HG03439 (cell line): ENCODE data around the gene MIF4GD.
"Not testable (repeated sequence)": the region's sequence is repeated elsewhere in the genome, so short reads cannot be mapped to it uniquely, and the experiment has no call there.

Source experiments
- ATAC-seq: cut with Tn5 transposase; IDR thresholded peaks from one replicate; pipeline ENCODE4 v1.9.1; 2021; ENCODE audit warnings: mild to moderate bottlenecking, moderate library complexity; ENCODE audit not compliant: unreplicated experiment

Gene MIF4GD, protein sequence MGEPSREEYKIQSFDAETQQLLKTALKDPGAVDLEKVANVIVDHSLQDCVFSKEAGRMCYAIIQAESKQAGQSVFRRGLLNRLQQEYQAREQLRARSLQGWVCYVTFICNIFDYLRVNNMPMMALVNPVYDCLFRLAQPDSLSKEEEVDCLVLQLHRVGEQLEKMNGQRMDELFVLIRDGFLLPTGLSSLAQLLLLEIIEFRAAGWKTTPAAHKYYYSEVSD

DNA sequence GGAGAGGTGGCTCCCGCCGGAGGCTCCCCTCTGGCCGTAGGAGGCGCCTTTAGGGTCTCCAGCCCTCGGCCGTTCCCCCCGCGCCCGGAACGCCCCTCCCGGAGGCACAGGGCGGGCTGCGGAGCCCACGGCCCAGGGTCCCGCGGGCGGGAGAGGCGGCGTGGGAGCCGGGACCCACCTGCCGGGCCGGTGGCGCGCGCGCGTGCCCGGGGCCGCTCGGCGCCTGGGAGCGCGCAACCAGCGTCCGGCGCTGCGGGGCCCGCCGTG, at the start of gene MIF4GD:
MIF4GD (minus strand) TSS at position 266 of the 267 bp plus-strand sequence. CDS start 1,036 bp downstream, outside the sequence.
- ATAC-seq = peak; percentile 21

DNA sequence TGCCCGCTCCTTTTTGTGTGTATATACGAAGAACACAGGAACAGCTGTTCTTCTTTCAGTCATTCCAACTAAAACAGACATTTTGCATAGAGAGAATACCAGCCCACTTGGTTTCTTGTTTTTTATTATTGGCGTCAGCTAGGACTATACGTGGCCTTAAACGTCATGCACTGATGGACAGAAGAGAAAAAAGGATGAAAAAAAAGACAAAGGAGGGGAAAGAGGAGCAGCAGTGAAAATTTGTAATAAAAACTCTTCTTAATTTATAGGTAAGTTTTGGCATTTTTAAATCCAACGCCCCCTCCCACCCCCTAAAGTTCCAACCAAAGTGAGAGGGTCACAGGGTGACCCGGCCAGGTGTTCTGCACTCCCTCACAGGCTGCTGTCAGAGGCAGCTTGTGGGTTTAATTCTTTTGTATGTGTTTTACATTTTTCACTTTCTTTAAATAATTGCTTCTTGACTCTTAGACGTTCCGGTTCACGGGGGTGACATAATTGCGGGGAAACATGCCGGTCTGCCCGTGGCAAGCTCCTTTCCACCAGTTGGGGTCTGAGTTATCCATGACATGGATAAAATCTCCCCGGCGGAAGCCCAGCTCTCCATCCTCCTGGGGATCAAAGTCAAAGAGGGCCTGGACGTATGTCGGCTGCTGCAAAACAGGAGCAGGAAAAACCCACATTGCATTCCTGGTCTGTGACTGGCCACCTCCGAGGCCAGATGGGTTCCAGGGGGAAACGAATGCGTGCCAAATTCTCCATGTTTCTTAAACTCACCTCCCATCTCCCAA, 49.1 kb upstream of the MIF4GD start:
- peak; percentile 43 for ATAC-seq

DNA sequence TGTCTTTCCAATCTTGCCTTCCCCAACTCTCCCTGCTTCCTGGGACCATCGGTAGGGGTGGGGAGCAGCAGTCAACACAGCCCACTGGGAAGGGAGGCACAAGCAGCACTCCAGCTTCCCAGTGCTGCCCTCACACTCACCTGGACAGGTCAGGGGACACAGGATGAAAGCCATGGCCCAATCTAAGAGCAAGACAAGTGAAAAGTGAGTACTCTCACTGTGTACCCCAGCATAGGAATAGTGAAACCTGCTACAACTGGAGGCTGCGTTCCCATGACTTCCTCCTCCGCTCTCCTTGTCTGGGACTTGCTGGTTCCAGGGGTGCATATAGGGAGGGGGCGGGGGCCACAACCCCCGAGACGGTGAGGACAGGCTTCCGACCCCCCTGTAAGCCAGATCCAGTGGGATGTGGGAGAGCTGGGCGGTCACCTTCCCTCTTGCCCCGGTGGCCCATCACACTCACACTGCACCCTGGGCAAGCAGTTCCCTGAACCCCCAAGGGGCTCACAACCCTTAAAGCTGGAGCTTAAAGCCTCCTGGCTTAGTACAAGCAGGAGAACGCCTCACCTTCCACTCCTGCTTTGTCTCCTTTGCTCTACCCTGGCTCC, 47.7 kb upstream of the MIF4GD start:
- no peak for ATAC-seq

DNA sequence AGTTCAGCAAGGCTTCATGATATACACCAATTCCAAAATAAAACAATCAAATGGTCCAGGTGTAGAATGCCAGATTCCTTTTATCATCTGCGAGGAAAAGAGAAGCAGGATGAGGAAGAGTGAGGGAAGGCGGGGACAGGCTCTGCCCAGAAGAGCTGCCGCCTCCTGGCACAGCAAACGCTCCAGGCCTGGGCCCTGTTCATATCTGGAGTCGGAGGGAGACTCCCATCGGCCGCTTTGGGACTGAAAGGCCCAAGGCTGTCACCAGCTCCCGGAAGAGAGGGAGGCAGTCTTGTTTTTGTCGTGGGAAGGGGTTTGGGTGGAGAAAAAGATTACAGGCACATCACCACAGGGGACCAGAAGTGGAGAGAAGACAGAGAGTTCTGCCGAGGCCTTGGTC, 47.2 kb upstream of the MIF4GD start:
- ATAC-seq = no peak

DNA sequence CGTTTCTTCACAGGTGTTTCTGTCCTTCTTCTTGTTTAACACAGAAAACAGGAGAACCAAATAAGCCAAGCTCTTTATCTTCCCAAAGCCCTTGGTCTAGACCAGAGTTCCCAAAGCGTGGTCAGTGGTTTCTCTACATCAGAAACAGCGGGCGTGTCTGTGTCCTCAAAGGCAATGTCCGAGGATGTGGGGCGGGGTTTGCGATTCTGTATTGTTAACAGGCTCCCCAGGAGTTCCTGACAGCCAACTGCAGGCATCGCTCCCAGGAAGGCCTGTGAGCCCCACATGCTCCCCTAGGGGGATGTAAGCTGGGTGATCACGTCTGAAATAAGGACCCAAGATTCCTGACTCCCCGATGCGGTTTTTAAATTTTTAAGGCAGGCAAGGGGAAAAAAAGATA, 46.6 kb upstream of the MIF4GD start:
- no peak for ATAC-seq

DNA sequence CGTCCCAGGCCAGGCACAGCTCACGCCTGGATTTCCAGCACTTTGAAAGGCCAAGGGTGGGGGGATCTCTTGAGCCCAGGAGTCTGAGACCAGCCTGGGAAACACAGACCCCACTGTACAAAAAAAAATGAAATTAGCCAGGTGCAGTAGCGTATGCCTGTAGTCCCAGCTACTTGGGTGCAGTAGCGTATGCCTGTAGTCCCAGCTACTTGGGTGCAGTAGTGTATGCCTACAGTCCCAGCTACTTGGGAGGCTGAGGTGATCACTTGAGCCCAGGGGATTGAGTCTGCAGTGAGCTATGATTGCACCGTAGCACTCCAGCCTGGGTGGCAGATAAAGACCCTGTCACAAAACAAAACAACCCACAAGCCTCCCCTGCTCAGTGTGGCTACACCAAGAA, 45.2 kb upstream of the MIF4GD start:
- ATAC-seq = no peak

DNA sequence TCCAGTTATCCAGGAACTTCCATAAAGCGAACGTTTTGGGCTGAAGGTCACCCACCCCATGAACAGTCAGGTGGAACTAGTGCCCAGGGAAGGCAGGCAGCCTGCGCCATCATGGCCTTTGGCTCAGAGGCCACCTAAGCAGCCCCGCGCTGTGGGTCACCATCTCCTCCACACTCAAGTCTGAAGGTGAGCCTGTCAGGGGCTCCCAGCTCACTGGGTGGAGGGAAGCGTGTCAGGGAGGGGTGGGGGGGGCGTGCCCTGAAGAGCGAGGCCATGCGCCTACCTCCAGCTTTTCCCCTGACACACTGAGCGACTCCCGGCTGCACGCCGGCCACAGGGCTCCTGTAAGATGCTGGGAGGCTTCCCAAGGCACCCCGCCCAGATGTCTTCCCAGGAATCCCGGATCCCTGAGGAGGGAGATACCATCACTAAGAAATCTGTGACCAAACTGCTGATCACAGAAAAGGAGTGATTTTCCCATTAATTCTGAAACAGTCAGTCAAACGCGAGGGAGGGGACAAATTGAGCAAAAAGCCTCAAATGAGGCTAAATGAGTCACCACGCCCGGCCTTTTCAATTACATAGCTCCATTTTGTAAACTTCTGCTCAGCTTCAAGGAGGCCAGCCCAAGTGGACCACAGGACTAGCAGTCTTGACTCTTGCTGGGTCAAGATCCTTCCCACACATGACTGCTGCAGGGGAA, 44.7 kb upstream of the MIF4GD start:
- ATAC-seq = no peak

DNA sequence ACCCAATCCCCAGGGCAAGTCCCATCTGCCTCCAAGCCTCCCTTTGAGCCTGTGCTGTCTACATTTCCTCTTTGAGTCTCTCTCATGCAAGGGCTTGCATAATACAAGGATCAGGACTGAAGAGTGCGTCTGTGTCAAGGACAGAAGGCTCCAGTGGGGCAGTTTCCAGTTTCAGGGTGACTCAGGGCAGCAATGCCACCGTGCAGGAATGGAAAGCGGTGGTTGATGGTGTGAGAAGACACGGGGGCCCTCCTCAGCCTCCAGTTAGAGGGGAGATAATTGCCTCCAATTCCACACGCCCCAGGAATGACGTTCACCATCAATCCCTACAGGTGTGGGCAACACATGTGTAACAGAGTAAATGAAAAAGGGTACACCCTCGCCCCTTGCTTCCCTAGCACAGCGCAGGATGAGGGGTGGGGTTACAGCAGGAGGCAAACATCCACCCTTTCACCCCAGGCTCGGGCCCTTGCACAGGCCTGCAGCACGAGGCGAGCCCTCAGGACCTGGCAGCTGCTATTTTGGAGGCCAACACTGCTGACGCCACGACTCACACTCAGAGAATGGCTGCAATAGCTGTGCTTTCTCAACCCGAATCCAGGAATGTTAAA, 43.0 kb upstream of the MIF4GD start:
- peak; percentile 48 for ATAC-seq

DNA sequence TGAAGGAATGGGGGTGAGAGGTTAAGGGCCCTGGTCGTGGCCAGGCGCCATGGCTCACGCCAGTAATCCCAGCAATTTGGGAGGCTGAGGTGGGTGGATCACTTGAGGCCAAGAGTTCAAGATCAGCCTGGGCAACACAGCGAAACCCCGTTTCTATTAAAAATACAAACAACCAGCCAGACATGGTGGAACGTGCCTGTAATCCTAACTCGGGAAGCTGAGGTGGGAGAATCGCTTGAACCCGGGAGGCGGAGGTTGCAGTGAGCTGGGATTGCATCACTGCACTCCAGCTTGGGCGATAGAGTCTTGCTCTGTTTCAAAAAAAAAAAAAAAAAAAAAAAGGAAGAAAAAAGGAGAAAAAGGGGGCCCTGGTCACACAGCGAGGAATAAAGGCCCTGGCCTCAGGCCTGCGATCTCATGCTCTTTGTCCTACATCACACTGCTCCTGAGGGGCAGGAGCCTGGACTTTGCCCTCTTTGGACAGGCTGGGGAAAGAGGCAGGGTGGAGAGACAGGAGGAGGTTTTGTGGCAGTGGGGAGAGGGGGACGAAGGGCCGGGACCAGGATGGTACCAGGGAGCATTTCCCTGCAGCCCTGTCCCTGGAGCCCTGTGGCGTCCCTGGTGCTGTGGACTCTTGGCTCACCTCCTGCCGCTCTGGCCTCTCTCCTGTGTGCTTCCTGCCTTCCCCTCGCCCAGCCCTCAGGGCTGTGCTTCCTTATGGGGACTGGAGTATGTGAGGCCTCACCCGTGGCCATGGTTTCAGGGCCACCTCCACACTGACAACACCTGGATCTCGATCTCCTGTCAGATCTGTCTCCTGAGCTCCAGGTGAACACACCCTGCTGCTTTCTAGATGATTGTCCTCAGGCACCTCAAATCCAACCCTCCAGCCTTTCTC, 38.0 kb upstream of the MIF4GD start:
- no peak for ATAC-seq

DNA sequence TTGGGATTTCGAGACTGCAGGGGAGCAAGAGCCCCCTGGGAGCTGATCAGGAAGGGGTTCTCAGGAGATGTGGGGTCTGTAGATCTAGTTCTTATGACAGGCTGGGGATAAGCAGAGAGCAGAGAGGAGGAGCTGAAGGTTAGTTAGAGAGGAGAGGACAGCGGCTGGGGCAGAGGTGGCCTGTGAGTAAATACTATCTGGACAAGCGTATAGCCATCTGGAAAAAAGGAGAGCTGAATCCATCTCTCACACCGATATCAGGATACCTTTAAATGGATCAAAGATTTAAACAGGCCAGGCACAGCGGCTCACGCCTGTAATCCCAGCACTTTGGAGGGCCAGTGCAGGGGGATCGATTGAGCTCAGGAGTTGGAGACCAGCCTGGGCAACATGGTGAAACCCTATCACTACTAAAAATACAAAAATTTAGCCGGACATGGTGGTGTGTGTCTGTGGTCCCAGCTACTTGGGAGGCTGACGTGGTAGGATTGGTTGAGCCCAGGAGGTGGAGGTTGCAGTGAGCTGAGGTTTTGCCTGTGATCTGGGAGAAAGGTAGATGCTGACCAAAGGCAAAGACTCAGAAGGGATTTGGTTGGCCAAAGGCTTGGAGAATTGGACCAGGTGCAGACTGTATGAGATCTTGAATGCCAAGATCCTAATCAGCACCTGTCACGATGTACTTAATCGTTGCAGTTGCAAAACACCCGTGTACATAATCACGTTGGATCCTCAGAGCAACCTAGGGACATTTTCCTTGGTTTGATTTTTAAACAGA, 37.1 kb upstream of the MIF4GD start:
- ATAC-seq = no peak

DNA sequence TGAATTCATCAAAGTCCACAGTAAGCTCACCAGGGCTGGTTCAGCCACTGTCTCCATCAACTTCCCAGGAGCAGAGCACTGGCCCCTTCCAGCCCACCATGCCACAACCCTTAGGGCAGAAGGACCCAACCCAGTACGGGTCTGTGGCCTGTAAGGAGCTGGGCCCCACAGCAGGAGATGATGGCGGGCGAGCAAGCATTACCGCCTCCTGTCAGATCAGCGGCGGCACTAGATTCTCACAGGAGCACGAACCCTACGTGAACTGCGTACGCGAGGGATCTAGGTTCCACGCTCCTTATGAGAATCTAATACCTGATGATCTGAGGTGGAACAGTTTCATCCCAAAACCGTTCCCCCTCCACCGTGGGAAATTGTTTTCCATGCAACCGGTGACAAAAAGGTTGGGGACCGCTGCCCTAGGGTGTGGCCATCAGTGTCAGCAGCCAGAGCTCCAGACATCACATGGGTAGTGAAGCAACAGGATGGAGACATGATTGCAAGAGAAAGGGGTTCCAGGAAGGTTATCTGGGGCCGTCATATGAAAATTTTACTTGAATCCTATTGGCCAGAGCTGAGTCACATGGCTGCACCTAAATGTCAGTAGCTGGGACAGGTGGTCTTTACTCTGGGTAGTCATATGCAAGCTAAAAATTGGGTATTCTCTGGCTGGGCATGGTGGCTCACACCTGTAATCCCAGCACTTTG, 30.6 kb upstream of the MIF4GD start:
- ATAC-seq = no peak

DNA sequence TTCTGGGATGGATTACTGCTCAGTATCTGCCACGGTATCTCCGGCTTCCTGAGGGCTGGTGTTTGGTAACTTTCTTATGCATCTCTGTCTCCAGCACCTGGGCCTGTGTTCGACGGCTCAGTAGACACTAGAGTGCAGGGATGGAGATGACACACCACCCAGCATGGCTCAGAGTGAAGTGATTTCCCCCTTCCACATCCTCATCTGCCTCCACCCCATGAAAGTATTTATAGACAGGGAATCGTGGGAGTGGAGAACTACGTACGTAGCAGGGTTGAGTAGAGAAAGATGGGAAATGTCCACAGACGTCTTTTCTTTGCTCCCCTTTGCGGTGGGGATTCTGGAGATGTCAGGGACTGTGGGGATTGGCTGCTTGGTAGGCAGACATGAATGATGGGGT, 30.0 kb upstream of the MIF4GD start:
- no peak for ATAC-seq

DNA sequence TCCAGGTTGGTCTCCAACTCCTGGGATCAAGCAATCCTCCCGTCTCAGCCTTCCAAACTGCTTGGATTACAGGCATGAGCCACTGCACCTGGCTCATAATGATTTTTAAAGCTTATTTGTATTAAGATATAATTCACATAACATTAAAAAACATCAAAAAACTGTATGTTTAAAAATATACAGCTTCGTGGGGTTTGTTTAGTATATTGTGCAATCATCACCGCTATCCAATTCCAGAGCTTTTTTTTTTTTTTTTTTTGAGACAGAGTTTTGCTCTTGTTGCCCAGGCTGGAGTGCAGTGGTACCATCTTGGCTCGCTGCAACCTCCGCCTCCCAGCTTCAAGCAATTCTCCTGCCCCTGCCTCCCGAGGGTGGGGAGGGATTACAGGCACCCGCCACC, 29.2 kb upstream of the MIF4GD start:
- ATAC-seq = no peak

DNA sequence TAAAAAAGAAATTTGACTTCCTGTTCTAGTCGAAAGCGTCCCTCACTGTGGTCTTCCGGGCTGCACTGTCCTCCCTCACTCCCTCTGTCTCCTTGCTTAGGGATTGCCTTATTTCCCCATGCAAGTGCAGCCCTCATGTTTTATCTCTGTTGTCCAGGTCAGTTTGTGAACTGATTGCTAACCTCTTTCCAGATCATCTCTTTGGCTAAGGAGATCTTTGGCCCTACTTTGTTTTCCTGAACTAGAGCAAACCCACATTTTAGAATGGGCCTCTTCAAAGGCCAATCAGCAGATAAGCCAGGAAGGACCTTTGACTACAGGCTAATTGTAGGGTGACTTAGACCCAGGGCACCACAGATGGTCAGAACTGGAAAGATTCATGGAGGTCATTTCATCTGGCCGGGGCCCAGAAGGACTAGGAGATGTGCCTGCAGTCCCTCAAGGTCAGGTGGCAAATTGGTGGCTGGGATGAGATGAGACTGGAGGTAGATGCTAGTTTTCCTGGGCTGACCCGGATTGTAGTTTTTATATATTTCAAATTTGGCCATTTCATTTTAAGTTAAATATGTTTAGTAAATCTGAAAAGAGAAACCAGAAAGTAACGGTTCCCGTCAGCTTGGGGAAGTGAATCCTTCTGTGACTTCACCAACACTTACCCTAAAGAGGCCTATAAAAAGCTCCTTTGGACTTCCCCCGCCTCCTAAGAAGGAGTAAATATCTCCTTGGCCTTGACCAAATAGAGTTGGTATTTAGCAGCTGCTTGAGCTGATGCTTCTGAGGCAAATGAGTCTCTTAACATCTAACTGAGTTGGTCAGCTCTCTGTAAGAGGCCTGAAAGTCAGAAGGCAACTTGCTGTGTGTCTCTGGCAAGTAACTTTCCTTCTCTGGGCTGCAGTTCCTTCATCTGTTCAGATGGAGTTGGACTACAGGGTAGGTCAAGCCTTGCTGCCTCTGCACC, 24.4 kb upstream of the MIF4GD start:
- ATAC-seq = peak; percentile 59

DNA sequence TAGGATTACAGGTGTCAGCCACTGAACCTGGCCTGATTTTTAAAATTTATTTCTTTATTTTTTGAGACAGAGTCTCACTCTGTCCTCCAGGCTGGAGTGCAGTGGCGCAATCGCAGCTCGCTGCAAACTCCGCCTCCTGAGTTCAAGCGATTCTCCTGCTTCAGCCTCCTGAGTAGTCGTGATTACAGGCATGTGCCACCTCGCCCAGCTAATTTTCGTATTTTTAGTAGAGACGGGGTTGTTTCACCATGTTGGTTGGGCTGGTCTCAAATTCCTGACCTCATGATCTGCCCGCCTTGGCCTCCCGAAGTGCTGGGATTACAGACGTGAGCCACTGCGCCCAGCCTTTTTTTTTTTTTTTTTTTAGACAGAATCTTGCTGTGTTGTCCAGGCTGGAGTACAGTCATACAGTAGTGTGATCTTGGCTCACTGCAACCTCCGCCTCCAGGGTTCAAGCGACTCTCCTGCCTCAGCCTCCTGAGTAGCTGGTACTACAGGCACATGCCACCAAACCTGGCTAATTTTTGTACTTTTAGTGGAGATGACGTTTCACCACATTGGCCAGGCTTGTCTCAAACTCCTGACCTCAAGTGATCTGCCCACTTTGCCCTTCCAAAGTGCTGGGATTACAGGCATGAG, 21.9 kb upstream of the MIF4GD start:
- not testable (repeated sequence) for ATAC-seq

DNA sequence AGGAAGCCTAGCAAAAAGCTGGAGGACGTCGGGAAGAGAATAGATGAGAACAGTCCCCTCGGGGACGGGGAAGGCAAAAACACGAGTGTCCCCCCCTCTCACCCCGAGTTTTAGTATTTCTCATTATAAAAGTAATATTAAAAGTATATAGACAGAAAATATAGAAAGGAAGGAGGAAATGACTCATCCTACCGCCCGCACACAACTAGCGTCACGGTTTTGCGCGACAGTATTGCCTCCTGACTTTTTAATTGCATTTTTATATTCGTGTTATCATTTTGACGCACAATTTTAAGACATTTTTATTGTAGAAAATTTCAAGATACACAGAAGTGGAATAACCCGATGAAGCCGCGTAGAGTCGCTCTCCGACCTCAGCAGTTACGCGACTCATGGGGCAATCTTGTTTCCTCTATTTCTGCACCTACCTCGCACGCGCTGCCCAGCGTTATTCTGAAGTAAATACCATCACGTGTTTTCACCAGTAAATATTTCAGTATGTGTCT, 18.9 kb upstream of the MIF4GD start:
- peak; percentile 12 for ATAC-seq
